Esophagus muscularis mucosa (tissue), 3 donors: ENCODE results near the gene DNMBP.

ENCODE experiments used
- POLR2A ChIP-seq: fragments of 450-650 bp; IDR thresholded peaks from one replicate; pipeline ENCODE4 v1.6.1; 2017; ENCODE audit warnings: antibody characterized with exemption, moderate library complexity, mild to moderate bottlenecking, low read depth
- POLR2AphosphoS5 ChIP-seq, 2 donors: sonication (generic); formaldehyde crosslinking; IDR thresholded peaks; one replicate each; pipeline ENCODE4 v1.6.1; 2017; ENCODE audit warnings: antibody characterized with exemption in 2 of 2
- TF ChIP-seq, protein P1 (sequence below), 3 experiments: fragments of 200-600 bp in 2 of 3; fragments of 450-650 bp in 1 of 3; sonication (generic) in 2 of 3; IDR thresholded peaks; one replicate each; pipeline ENCODE4 v1.5.1; 2017 to 2019; ENCODE audit warnings: antibody characterized with exemption in 3 of 3, mild to moderate bottlenecking in 2 of 3, moderate library complexity in 1 of 3

DNA sequence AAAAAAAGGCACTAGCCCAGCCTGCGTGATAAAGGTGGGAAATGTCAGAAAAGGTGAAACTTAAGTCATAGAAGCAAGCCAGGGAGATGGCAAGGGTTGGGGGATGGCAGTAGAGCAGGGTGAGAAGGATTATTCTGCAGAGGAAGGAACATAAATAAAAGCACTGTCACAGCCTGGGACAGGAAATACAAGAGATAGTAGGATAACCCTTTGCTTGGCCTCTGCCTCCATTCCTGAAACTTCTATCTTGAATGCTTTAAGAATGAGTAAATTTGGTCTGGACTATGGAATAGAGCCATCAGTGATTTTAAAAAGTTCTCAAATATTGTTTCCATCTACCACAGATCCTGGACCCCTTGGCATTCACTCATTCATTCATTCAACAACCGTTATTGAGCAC lies 177.3 kb downstream of the DNMBP start:
- TF ChIP-seq, protein P1, sequence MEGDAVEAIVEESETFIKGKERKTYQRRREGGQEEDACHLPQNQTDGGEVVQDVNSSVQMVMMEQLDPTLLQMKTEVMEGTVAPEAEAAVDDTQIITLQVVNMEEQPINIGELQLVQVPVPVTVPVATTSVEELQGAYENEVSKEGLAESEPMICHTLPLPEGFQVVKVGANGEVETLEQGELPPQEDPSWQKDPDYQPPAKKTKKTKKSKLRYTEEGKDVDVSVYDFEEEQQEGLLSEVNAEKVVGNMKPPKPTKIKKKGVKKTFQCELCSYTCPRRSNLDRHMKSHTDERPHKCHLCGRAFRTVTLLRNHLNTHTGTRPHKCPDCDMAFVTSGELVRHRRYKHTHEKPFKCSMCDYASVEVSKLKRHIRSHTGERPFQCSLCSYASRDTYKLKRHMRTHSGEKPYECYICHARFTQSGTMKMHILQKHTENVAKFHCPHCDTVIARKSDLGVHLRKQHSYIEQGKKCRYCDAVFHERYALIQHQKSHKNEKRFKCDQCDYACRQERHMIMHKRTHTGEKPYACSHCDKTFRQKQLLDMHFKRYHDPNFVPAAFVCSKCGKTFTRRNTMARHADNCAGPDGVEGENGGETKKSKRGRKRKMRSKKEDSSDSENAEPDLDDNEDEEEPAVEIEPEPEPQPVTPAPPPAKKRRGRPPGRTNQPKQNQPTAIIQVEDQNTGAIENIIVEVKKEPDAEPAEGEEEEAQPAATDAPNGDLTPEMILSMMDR (IDR thresholded peaks at IDR 0.05) = no peak
- TF ChIP-seq POLR2A = no peak
- TF ChIP-seq POLR2AphosphoS5 (IDR thresholded peaks at IDR 0.05) = no peak
